ENCODE results near the gene GALNS.

Gene GALNS

DNA sequence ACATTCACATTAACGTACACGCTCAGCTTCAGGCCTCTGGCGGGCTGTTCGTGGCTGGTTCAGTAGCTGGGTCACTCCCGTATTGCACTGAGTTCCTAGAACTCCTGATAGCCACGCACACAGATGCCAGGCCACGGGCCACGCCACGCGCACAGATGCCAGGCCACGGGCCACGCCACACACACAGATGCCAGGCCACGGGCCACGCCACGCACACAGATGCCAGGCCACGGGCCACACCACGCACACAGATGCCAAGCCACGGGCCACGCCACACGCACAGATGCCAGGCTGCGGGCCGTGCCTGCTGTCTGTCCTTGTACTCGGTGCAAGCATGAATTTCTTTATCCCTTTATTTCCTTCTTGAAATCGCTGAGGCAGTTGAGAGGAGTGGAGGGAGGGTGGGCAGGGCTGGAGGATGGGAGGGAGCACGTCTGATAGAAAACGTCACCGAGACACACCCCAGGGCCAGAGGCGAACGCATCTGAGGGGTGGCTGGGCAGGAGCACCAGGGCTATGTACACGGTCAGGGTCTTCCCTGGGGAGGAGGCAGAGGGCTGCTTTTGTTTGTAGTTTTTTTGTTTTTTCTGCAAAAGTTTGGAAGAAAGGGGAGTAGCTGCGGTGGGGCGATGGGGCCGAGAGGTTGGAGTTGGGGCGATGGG lies 18.3 kb upstream of the GALNS start:
- Histone ChIP-seq H3K36me3 (ENCODE audit: insufficient read depth, low read length) (no peaks in the 10 kb centered on the region), H3K4me3 (no peak overlapping the region), H3K9me3 (ENCODE audit: low read depth, low read length) (no peaks in the 10 kb centered on the region), H3K27ac (no peak overlapping the region), H3K9ac (ENCODE audit: insufficient read length) (no peak overlapping the region)
- TF ChIP-seq EZH2 (IDR thresholded peaks at IDR 0.05) (no peak), POLR2AphosphoS5 (IDR thresholded peaks at IDR 0.05; ENCODE audit: borderline replicate concordance, low read depth, low read length) (no peak), FOXP2 (optimal IDR thresholded peaks at IDR 0.05; ENCODE audit: control extremely low read depth, extremely low read length, insufficient read depth) (no peak)
- no peak for DNase-seq (ENCODE audit: low read depth, low spot score)

- no peak for TF ChIP-seq EZH2 (IDR thresholded peaks at IDR 0.05)
- no peak for TF ChIP-seq FOXP2 (optimal IDR thresholded peaks at IDR 0.05; ENCODE audit: control extremely low read depth, extremely low read length, insufficient read depth)
- no peak for TF ChIP-seq POLR2AphosphoS5 (IDR thresholded peaks at IDR 0.05; ENCODE audit: borderline replicate concordance, low read depth, low read length)
- no peaks in the 10 kb centered on the region for H3K9me3 ChIP-seq (ENCODE audit: low read depth, low read length)
- H3K4me3 ChIP-seq: no peak overlapping the region
- no peaks in the 10 kb centered on the region for H3K36me3 ChIP-seq (ENCODE audit: insufficient read depth, low read length)
- DNase-seq (ENCODE audit: low read depth, low spot score): no peak
- no peak overlapping the region for H3K9ac ChIP-seq (ENCODE audit: insufficient read length)
- no peak overlapping the region for H3K27ac ChIP-seq
Measured at GRCh38 chr16:88872650-88873331, 16.0 kb upstream of the GALNS start.

- DNase-seq (ENCODE audit: low read depth, low spot score): no peak
- no peak overlapping the region for H3K9ac ChIP-seq (ENCODE audit: insufficient read length)
- H3K4me3 ChIP-seq: no peak overlapping the region
- H3K9me3 ChIP-seq (ENCODE audit: low read depth, low read length): no peaks in the 10 kb centered on the region
- no peaks in the 10 kb centered on the region for H3K36me3 ChIP-seq (ENCODE audit: insufficient read depth, low read length)
- no peak overlapping the region for H3K27ac ChIP-seq
- TF ChIP-seq FOXP2 (optimal IDR thresholded peaks at IDR 0.05; ENCODE audit: control extremely low read depth, extremely low read length, insufficient read depth) (no peak), POLR2AphosphoS5 (IDR thresholded peaks at IDR 0.05; ENCODE audit: borderline replicate concordance, low read depth, low read length) (no peak), EZH2 (IDR thresholded peaks at IDR 0.05) (no peak)
Measured at GRCh38 chr16:88871730-88872416, 15.1 kb upstream of the GALNS start.

DNA sequence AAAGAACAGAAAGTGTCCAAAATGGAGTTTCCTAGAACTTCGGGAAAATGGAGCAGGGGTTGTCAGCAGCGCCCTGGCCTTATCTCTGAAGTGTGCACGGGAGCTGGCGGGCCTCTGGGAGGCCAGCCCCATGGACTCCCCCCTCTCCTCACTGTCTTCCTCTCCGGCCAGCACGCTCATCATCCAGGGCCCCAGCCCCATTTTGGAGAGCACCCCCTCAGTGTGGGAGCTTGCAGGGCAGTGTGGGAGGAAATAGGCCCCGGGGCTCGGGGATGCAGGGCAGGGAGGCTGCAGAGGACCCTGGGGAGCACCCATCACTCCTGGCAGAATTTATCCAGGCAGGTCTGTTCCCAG lies 14.6 kb upstream of the GALNS start:
- Histone ChIP-seq H3K9ac (ENCODE audit: insufficient read length) (no peak overlapping the region), H3K9me3 (ENCODE audit: low read depth, low read length) (no peaks in the 10 kb centered on the region), H3K4me3 (no peak overlapping the region), H3K27ac (no peak overlapping the region), H3K36me3 (ENCODE audit: insufficient read depth, low read length) (no peaks in the 10 kb centered on the region)
- TF ChIP-seq FOXP2 (optimal IDR thresholded peaks at IDR 0.05; ENCODE audit: control extremely low read depth, extremely low read length, insufficient read depth) (no peak), POLR2AphosphoS5 (IDR thresholded peaks at IDR 0.05; ENCODE audit: borderline replicate concordance, low read depth, low read length) (no peak), EZH2 (IDR thresholded peaks at IDR 0.05) (no peak)
- DNase-seq (ENCODE audit: low read depth, low spot score): no peak

DNA sequence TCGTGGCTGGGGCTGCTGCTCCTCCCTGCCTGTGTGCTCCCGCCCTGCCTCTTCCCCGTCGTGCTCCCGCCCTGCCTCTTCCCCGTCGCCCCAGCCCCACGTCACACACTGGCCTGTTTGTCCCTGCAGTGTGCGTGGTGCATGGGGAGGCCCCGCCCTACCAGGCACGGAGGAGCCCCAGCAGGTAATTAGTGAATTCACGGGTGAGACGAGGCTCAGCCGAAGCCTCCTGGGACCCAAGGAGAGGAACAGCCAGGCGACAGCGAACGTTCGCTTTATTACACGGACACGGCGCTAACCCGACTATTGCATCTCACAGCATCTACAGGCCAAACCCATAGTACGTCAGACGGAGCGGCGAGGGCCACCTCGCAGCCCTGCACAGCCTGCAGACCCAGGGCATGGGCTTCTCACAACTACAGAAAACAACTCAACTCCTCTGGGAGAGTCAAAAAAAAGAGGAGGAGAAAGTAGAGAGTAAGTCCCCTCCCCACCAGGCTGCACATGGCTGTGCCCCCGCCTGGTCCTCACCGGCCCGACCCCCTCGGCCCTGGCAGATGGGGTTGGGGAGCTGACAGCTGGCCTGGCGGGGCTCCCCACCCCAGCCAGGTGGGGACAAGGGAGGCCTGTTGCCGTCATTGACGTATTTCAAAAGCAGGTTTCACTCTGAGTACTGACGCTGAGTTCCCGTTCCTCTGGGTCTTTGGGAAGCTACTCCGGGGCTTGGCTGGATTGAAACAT lies 14.0 kb upstream of the GALNS start:
- Histone ChIP-seq H3K27ac (no peak overlapping the region), H3K9me3 (ENCODE audit: low read depth, low read length) (no peaks in the 10 kb centered on the region), H3K9ac (ENCODE audit: insufficient read length) (no peak overlapping the region), H3K4me3 (no peak overlapping the region), H3K36me3 (ENCODE audit: insufficient read depth, low read length) (no peaks in the 10 kb centered on the region)
- DNase-seq (ENCODE audit: low read depth, low spot score): no peak
- TF ChIP-seq EZH2 (IDR thresholded peaks at IDR 0.05) (no peak), FOXP2 (optimal IDR thresholded peaks at IDR 0.05; ENCODE audit: control extremely low read depth, extremely low read length, insufficient read depth) (no peak), POLR2AphosphoS5 (IDR thresholded peaks at IDR 0.05; ENCODE audit: borderline replicate concordance, low read depth, low read length) (no peak)

- Histone ChIP-seq H3K27ac (no peak overlapping the region), H3K36me3 (ENCODE audit: insufficient read depth, low read length) (no peaks in the 10 kb centered on the region), H3K9ac (ENCODE audit: insufficient read length) (no peak overlapping the region), H3K4me3 (no peak overlapping the region), H3K9me3 (ENCODE audit: low read depth, low read length) (no peaks in the 10 kb centered on the region)
- DNase-seq (ENCODE audit: low read depth, low spot score): no peak
- no peak for TF ChIP-seq EZH2 (IDR thresholded peaks at IDR 0.05)
Measured at GRCh38 chr16:88869673-88869980, 12.9 kb upstream of the GALNS start.

GRCh38 chr16:88868974-88869672 lies 12.4 kb upstream of the GALNS start:
- Histone ChIP-seq H3K9me3 (ENCODE audit: low read depth, low read length) (no peaks in the 10 kb centered on the region), H3K4me3 (no peak overlapping the region), H3K27ac (no peak overlapping the region), H3K36me3 (ENCODE audit: insufficient read depth, low read length) (no peaks in the 10 kb centered on the region), H3K9ac (ENCODE audit: insufficient read length) (no peak overlapping the region)
- no peak for DNase-seq (ENCODE audit: low read depth, low spot score)
- TF ChIP-seq POLR2AphosphoS5 (IDR thresholded peaks at IDR 0.05; ENCODE audit: borderline replicate concordance, low read depth, low read length): no peak

- TF ChIP-seq EZH2 (IDR thresholded peaks at IDR 0.05) (no peak), FOXP2 (optimal IDR thresholded peaks at IDR 0.05; ENCODE audit: control extremely low read depth, extremely low read length, insufficient read depth) (no peak), POLR2AphosphoS5 (IDR thresholded peaks at IDR 0.05; ENCODE audit: borderline replicate concordance, low read depth, low read length) (no peak)
- Histone ChIP-seq H3K36me3 (ENCODE audit: insufficient read depth, low read length) (no peaks in the 10 kb centered on the region), H3K9me3 (ENCODE audit: low read depth, low read length) (no peaks in the 10 kb centered on the region), H3K9ac (ENCODE audit: insufficient read length) (no peak overlapping the region), H3K27ac (no peak overlapping the region), H3K4me3 (no peak overlapping the region)
- DNase-seq (ENCODE audit: low read depth, low spot score): no peak
Measured at GRCh38 chr16:88867581-88868246, 11.0 kb upstream of the GALNS start.

Measured in SK-N-MC (cell line).